ENCODE data around the gene E2F2.

Gene E2F2

GRCh38 chr1:23481026-23481597 lies 49.9 kb downstream of the E2F2 start:
- DNase-seq, result no peak

GRCh38 chr1:23480187-23481025 lies 50.6 kb downstream of the E2F2 start:
- DNase-seq, result no peak

- DNase-seq, result no peak
Observed at GRCh38 chr1:23479666-23479941, 51.4 kb downstream of the E2F2 start.

GRCh38 chr1:23478896-23479665 lies 52.0 kb downstream of the E2F2 start:
- DNase-seq, result no peak

- no peak for DNase-seq
Observed at GRCh38 chr1:23477359-23478144, 53.5 kb downstream of the E2F2 start.

GRCh38 chr1:23475641-23476040 lies 55.4 kb downstream of the E2F2 start:
- DNase-seq, result no peak

- no peak for DNase-seq
Observed at GRCh38 chr1:23475134-23475628, 55.9 kb downstream of the E2F2 start.

GRCh38 chr1:23473037-23473800 lies 57.8 kb downstream of the E2F2 start:
- no peak for DNase-seq

- no peak for DNase-seq
Observed at GRCh38 chr1:23472351-23473036, 58.5 kb downstream of the E2F2 start.

- no peak for DNase-seq
Observed at GRCh38 chr1:23471473-23472075, 59.5 kb downstream of the E2F2 start.

- DNase-seq, result no peak
Observed at GRCh38 chr1:23470282-23471070, 60.6 kb downstream of the E2F2 start.

GRCh38 chr1:23469372-23469982 lies 61.6 kb downstream of the E2F2 start:
- DNase-seq, result no peak

GRCh38 chr1:23466423-23466989 lies 64.5 kb downstream of the E2F2 start:
- DNase-seq, result no peak

- DNase-seq, result no peak
Observed at GRCh38 chr1:23463286-23463685, 67.7 kb downstream of the E2F2 start.

- DNase-seq, result no peak
Observed at GRCh38 chr1:23462766-23463165, 68.3 kb downstream of the E2F2 start.

- no peak for DNase-seq
Observed at GRCh38 chr1:23461050-23461449, 70.0 kb downstream of the E2F2 start.

GRCh38 chr1:23460519-23460918 lies 70.5 kb downstream of the E2F2 start:
- DNase-seq, result no peak

GRCh38 chr1:23459338-23459757 lies 71.7 kb downstream of the E2F2 start:
- DNase-seq, result no peak

All from MV-4-11 (cell line).